Vagina (tissue), 2 donors: Measurements from ENCODE around the gene ARHGAP18. TPM values are rescaled to one million over a fixed set of nuclear protein-coding genes. Genes with fewer than 3 reads are reported as not detected.
A peak's percentile ranks its signal among the peaks of the same experiment; 100 is the strongest.

Experiments
- DNase-seq, 2 donors: peaks; one replicate each; pipeline ENCODE4 v3.0.0-alpha.2; 2017; ENCODE audit errors: extremely low spot score in 2 of 2
- H3K27ac ChIP-seq: fragments of 200-600 bp; sonication (generic); one replicate; pipeline ENCODE4 v1.5.1; 2019
- H3K27me3 ChIP-seq: fragments of 200-600 bp; sonication (generic); one replicate; pipeline ENCODE4 v1.5.1; 2019
- H3K36me3 ChIP-seq, 2 donors: fragments of 200-600 bp; sonication (generic); one replicate each; pipeline ENCODE4 v1.5.1; 2017 to 2019
- H3K4me1 ChIP-seq: fragments of 200-600 bp; sonication (generic); one replicate; pipeline ENCODE4 v1.5.1; 2019
- H3K4me3 ChIP-seq, 2 donors: fragments of 200-600 bp; sonication (generic); 1 replicate in 1 of 2; 2 replicates in 1 of 2; pipeline ENCODE4 v1.5.1; 2016 to 2019
- H3K9me3 ChIP-seq: fragments of 200-600 bp; sonication (generic); one replicate; pipeline ENCODE4 v1.5.1; 2019
- CTCF ChIP-seq, 3 experiments: fragments of 450-650 bp in 2 of 3; fragments of 200-600 bp in 1 of 3; sonication (generic) in 1 of 3; IDR thresholded peaks; one replicate each; pipeline ENCODE4 v1.5.1; 2017 to 2019; ENCODE audit warnings: antibody characterized with exemption in 3 of 3, mild to moderate bottlenecking in 2 of 3, moderate library complexity in 2 of 3
- POLR2A ChIP-seq, 2 donors: fragments of 450-650 bp; IDR thresholded peaks; one replicate each; pipeline ENCODE4 v1.6.1; 2017; ENCODE audit warnings: antibody characterized with exemption in 2 of 2, mild to moderate bottlenecking in 2 of 2, moderate library complexity in 2 of 2
- POLR2AphosphoS5 ChIP-seq, 2 donors: sonication (generic); formaldehyde crosslinking; IDR thresholded peaks; one replicate each; pipeline ENCODE4 v1.9.0; 2017; ENCODE audit warnings: antibody characterized with exemption in 2 of 2, mild to moderate bottlenecking in 2 of 2, low read depth in 1 of 2; ENCODE audit not compliant: insufficient read depth in 1 of 2
- intact Hi-C: fragments of 100-400 bp; cut with DNase I; formaldehyde crosslinking; loops from one replicate; pipeline ENCODE4 v1.15.1; 2023
- total RNA-seq: library from RNA; depleted of rRNA; stranded (reverse); fragments of >200 nt; gene quantifications from one replicate; pipeline ENCODE4 v1.2.3, GENCODE V29; 2016

Gene ARHGAP18
- total RNA-seq, 1 donor from 2014 or later, result 7.6 TPM

- no peaks in the 10 kb centered on the region for H3K27me3 ChIP-seq
- no peak for DNase-seq
- intact Hi-C loops, result no loop called here
- TF ChIP-seq POLR2AphosphoS5 (IDR thresholded peaks at IDR 0.05; ENCODE audit: insufficient read depth in 1 of 2, low read depth in 1 of 2) (no peak), POLR2A (IDR thresholded peaks at IDR 0.05) (no peak), CTCF (IDR thresholded peaks at IDR 0.05) (no peak)
- H3K27ac ChIP-seq, result peak overlapping the region; percentile 25
- no peak overlapping the region for H3K4me3 ChIP-seq
- H3K4me1 ChIP-seq, result peaks cover 12% of the 10 kb centered on the region
- H3K36me3 ChIP-seq, result peaks cover 0 to 3% of the 10 kb centered on the region in 2 donors
- no peaks in the 10 kb centered on the region for H3K9me3 ChIP-seq
These were observed 101.0 kb downstream of the ARHGAP18 start for GRCh38 chr6:129608886-129609537.

- H3K36me3 ChIP-seq, result peaks cover 0 to 3% of the 10 kb centered on the region in 2 donors
- peak overlapping the region; percentile 19 for H3K27ac ChIP-seq
- H3K9me3 ChIP-seq, result no peaks in the 10 kb centered on the region
- no peaks in the 10 kb centered on the region for H3K27me3 ChIP-seq
- no peak overlapping the region for H3K4me3 ChIP-seq
- intact Hi-C loops, result no loop called here
- TF ChIP-seq CTCF (IDR thresholded peaks at IDR 0.05), result no peak
- TF ChIP-seq POLR2A (IDR thresholded peaks at IDR 0.05), result no peak
- TF ChIP-seq POLR2AphosphoS5 (IDR thresholded peaks at IDR 0.05; ENCODE audit: insufficient read depth in 1 of 2, low read depth in 1 of 2), result no peak
- DNase-seq, result no peak
- peaks cover 12% of the 10 kb centered on the region for H3K4me1 ChIP-seq
These were observed 102.3 kb downstream of the ARHGAP18 start for GRCh38 chr6:129607581-129608186.

GRCh38 chr6:129606664-129607063 lies 103.3 kb downstream of the ARHGAP18 start:
- Histone ChIP-seq H3K9me3 (no peaks in the 10 kb centered on the region), H3K36me3 (peaks cover 0 to 3% of the 10 kb centered on the region in 2 donors), H3K4me3 (no peak overlapping the region), H3K4me1 (peaks cover 12% of the 10 kb centered on the region), H3K27ac (no peak overlapping the region), H3K27me3 (no peaks in the 10 kb centered on the region)
- TF ChIP-seq CTCF (IDR thresholded peaks at IDR 0.05) (no peak), POLR2AphosphoS5 (IDR thresholded peaks at IDR 0.05; ENCODE audit: insufficient read depth in 1 of 2, low read depth in 1 of 2) (no peak), POLR2A (IDR thresholded peaks at IDR 0.05) (no peak)
- no peak for DNase-seq
- intact Hi-C loops, result no loop called here

- no peaks in the 10 kb centered on the region for H3K9me3 ChIP-seq
- H3K4me1 ChIP-seq, result peaks cover 12% of the 10 kb centered on the region
- H3K27me3 ChIP-seq, result no peaks in the 10 kb centered on the region
- intact Hi-C loops, result no loop called here
- DNase-seq, result no peak
- peaks cover 0 to 2% of the 10 kb centered on the region in 2 donors for H3K36me3 ChIP-seq
- H3K27ac ChIP-seq, result no peak overlapping the region
- no peak overlapping the region for H3K4me3 ChIP-seq
- no peak for TF ChIP-seq CTCF (IDR thresholded peaks at IDR 0.05)
- no peak for TF ChIP-seq POLR2AphosphoS5 (IDR thresholded peaks at IDR 0.05; ENCODE audit: insufficient read depth in 1 of 2, low read depth in 1 of 2)
- TF ChIP-seq POLR2A (IDR thresholded peaks at IDR 0.05), result no peak
These were observed 104.0 kb downstream of the ARHGAP18 start for GRCh38 chr6:129605967-129606366.

GRCh38 chr6:129605095-129605494 lies 104.9 kb downstream of the ARHGAP18 start:
- no peak for DNase-seq
- Histone ChIP-seq H3K27ac (no peak overlapping the region), H3K4me1 (peaks cover 12% of the 10 kb centered on the region), H3K36me3 (no peaks in the 10 kb centered on the region), H3K27me3 (no peaks in the 10 kb centered on the region), H3K4me3 (no peak overlapping the region), H3K9me3 (no peaks in the 10 kb centered on the region)
- TF ChIP-seq POLR2A (IDR thresholded peaks at IDR 0.05), result no peak
- no peak for TF ChIP-seq CTCF (IDR thresholded peaks at IDR 0.05)
- TF ChIP-seq POLR2AphosphoS5 (IDR thresholded peaks at IDR 0.05; ENCODE audit: insufficient read depth in 1 of 2, low read depth in 1 of 2), result no peak
- intact Hi-C loops, result no loop called here
